ENCODE data around the gene TMEM235. TPM values are rescaled to one million over a fixed set of nuclear protein-coding genes. Genes with fewer than 3 reads are reported as not detected.

TMEM235 gene
- total and polyA plus RNA-seq, 4 donors = 1.2 to 2.3 (median 1.9) TPM

GRCh38 chr17:78235885-78236284 is 4.5 kb downstream of the TMEM235 start:
- DNase-seq (ENCODE audit: low read depth in 4 of 6, low spot score in 6 of 6) = no peak
- Histone ChIP-seq H3K27ac (ENCODE audit: low read depth, low read length) (no peak overlapping the region), H3K36me3 (ENCODE audit: control insufficient read depth, insufficient read depth, low read length) (no peaks in the 10 kb centered on the region), H3K9me3 (ENCODE audit: control insufficient read depth, insufficient read depth, low read length) (no peaks in the 10 kb centered on the region), H3K27me3 (ENCODE audit: control insufficient read depth, insufficient read depth, low read length) (peaks cover 22% of the 10 kb centered on the region), H3K4me3 (ENCODE audit: low read depth, low read length) (no peak overlapping the region), H3K4me1 (ENCODE audit: control insufficient read depth, insufficient read depth, low read length) (peaks cover 31% of the 10 kb centered on the region)
- 86% methylated on average over 8 of the region's 8 CpGs for WGBS (ENCODE audit: insufficient coverage)

GRCh38 chr17:78236362-78237127 is 5.1 kb downstream of the TMEM235 start:
- Histone ChIP-seq H3K9me3 (ENCODE audit: control insufficient read depth, insufficient read depth, low read length) (no peaks in the 10 kb centered on the region), H3K27ac (ENCODE audit: low read depth, low read length) (no peak overlapping the region), H3K36me3 (ENCODE audit: control insufficient read depth, insufficient read depth, low read length) (no peaks in the 10 kb centered on the region), H3K4me1 (ENCODE audit: control insufficient read depth, insufficient read depth, low read length) (peaks cover 26% of the 10 kb centered on the region), H3K27me3 (ENCODE audit: control insufficient read depth, insufficient read depth, low read length) (peaks cover 15% of the 10 kb centered on the region), H3K4me3 (ENCODE audit: low read depth, low read length) (no peak overlapping the region)
- DNase-seq (ENCODE audit: low read depth in 4 of 6, low spot score in 6 of 6) = peak in 1 of 6 donors; percentile 1
- 83% methylated on average over 20 of the region's 20 CpGs for WGBS (ENCODE audit: insufficient coverage)

DNA sequence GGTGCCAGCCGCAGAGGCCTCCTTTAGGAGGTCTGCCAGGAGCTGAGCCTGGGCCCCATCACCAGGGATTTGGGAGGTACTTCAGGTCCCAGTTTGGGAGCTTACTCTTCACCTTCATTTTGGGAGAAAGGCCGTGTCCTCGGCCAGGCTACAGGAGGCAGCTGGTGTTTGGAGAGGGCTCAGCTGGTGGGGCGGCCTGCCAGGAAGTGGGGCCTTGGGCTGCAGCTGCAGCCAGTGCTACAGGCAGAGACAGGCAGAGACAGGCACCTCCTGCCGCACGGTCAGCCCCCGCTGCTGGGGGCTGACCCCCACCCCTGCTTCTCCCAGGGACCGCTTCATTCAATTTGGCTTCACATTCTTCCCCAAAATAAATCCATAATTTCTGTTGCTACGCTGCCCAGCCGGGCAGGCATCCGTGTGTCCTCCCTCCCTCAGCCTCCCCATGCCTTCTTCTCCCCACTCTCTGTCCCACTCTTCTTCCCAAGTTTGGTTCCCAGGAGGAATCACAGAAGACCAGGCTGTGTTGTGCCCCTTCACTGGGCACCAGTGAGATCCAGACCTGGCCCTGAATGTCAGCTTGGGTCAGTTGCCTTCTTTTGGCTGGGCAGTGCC is 6.1 kb downstream of the TMEM235 start:
- peaks cover 7% of the 10 kb centered on the region for H3K27me3 ChIP-seq (ENCODE audit: control insufficient read depth, insufficient read depth, low read length)
- H3K4me1 ChIP-seq (ENCODE audit: control insufficient read depth, insufficient read depth, low read length) = peaks cover 23% of the 10 kb centered on the region
- no peaks in the 10 kb centered on the region for H3K9me3 ChIP-seq (ENCODE audit: control insufficient read depth, insufficient read depth, low read length)
- H3K36me3 ChIP-seq (ENCODE audit: control insufficient read depth, insufficient read depth, low read length) = no peaks in the 10 kb centered on the region
- H3K27ac ChIP-seq (ENCODE audit: low read depth, low read length) = peak overlapping the region; percentile 52
- DNase-seq (ENCODE audit: low read depth in 4 of 6, low spot score in 6 of 6) = peak in 2 of 6 donors; percentile 31 to 64
- H3K4me3 ChIP-seq (ENCODE audit: low read depth, low read length) = no peak overlapping the region
- WGBS (ENCODE audit: insufficient coverage) = 53% methylated on average over 11 of the region's 11 CpGs

DNA sequence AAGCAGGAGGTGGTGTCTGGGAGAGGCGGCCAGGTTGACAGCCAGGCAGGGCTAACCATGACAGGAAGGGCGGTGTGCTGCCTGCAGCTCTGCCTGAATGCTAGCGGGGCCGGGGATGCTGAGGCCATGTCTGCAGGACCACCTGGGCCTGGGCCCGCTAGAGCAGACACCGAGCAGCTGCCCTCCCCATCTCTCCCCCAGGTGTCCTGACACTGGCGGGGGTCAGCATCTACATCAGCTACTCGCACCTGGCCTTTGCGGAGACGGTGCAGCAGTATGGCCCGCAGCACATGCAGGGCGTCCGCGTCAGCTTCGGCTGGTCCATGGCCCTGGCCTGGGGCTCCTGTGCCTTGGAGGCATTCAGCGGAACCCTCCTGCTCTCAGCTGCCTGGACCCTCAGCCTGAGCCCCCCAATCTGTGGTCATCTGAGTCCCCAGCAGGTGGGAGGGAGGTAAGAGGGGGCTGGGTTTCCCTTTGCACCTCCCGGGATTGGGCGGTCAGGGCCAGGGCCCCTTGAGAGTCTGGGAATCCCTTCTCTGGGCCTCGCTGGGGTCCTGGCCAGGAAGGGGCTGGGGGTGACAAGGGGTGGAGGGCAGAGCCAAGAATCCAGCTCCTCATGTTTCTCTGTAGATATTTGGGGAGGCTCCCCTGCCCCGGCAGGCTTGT is 7.5 kb downstream of the TMEM235 start:
- WGBS (ENCODE audit: insufficient coverage) = 81% methylated on average over 19 of the region's 20 CpGs
- no peak overlapping the region for H3K27ac ChIP-seq (ENCODE audit: low read depth, low read length)
- no peaks in the 10 kb centered on the region for H3K9me3 ChIP-seq (ENCODE audit: control insufficient read depth, insufficient read depth, low read length)
- H3K27me3 ChIP-seq (ENCODE audit: control insufficient read depth, insufficient read depth, low read length) = no peaks in the 10 kb centered on the region
- no peak overlapping the region for H3K4me3 ChIP-seq (ENCODE audit: low read depth, low read length)
- H3K36me3 ChIP-seq (ENCODE audit: control insufficient read depth, insufficient read depth, low read length) = no peaks in the 10 kb centered on the region
- peaks cover 23% of the 10 kb centered on the region for H3K4me1 ChIP-seq (ENCODE audit: control insufficient read depth, insufficient read depth, low read length)
- peak in 1 of 6 donors; percentile 0 for DNase-seq (ENCODE audit: low read depth in 4 of 6, low spot score in 6 of 6)

GRCh38 chr17:78239489-78239931 is 8.1 kb downstream of the TMEM235 start:
- Histone ChIP-seq H3K27ac (ENCODE audit: low read depth, low read length) (no peak overlapping the region), H3K4me3 (ENCODE audit: low read depth, low read length) (no peak overlapping the region), H3K27me3 (ENCODE audit: control insufficient read depth, insufficient read depth, low read length) (no peaks in the 10 kb centered on the region), H3K4me1 (ENCODE audit: control insufficient read depth, insufficient read depth, low read length) (peaks cover 23% of the 10 kb centered on the region), H3K9me3 (ENCODE audit: control insufficient read depth, insufficient read depth, low read length) (no peaks in the 10 kb centered on the region), H3K36me3 (ENCODE audit: control insufficient read depth, insufficient read depth, low read length) (no peaks in the 10 kb centered on the region)
- peak in 1 of 6 donors; percentile 0 for DNase-seq (ENCODE audit: low read depth in 4 of 6, low spot score in 6 of 6)
- whole genome bisulfite sequencing (ENCODE audit: insufficient coverage) = 97% methylated on average over 6 of the region's 9 CpGs

GRCh38 chr17:78240012-78240655 is 8.7 kb downstream of the TMEM235 start:
- 91% methylated on average over 8 of the region's 12 CpGs for WGBS (ENCODE audit: insufficient coverage)
- H3K27me3 ChIP-seq (ENCODE audit: control insufficient read depth, insufficient read depth, low read length) = no peaks in the 10 kb centered on the region
- no peak overlapping the region for H3K27ac ChIP-seq (ENCODE audit: low read depth, low read length)
- no peak overlapping the region for H3K4me3 ChIP-seq (ENCODE audit: low read depth, low read length)
- H3K9me3 ChIP-seq (ENCODE audit: control insufficient read depth, insufficient read depth, low read length) = no peaks in the 10 kb centered on the region
- no peaks in the 10 kb centered on the region for H3K36me3 ChIP-seq (ENCODE audit: control insufficient read depth, insufficient read depth, low read length)
- H3K4me1 ChIP-seq (ENCODE audit: control insufficient read depth, insufficient read depth, low read length) = peaks cover 23% of the 10 kb centered on the region
- no peak for DNase-seq (ENCODE audit: low read depth in 4 of 6, low spot score in 6 of 6)

DNA sequence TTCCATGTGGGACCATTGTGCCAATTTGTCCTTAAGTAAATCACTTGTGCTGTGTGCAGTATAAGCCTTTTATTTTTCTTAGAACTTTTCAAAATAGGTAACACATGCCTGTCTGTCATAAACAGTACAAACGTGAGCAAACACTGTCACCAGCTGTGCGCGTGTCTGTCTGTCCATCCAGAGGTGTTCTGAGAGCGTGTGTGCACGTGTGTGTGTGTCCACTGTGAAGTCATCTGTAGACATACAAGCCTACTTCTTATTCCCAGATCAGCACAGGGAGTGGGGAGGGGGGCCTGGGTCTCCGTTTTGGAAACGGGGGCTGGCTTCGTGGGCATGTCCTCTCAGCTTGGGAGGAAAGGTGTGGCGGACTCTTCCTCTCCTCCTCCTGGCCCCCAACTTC is 9.4 kb downstream of the TMEM235 start:
- 100% methylated on average over 3 of the region's 9 CpGs for WGBS (ENCODE audit: insufficient coverage)
- Histone ChIP-seq H3K4me3 (ENCODE audit: low read depth, low read length) (no peak overlapping the region), H3K27ac (ENCODE audit: low read depth, low read length) (no peak overlapping the region), H3K4me1 (ENCODE audit: control insufficient read depth, insufficient read depth, low read length) (peaks cover 23% of the 10 kb centered on the region), H3K9me3 (ENCODE audit: control insufficient read depth, insufficient read depth, low read length) (peaks cover 2% of the 10 kb centered on the region), H3K36me3 (ENCODE audit: control insufficient read depth, insufficient read depth, low read length) (no peaks in the 10 kb centered on the region), H3K27me3 (ENCODE audit: control insufficient read depth, insufficient read depth, low read length) (no peaks in the 10 kb centered on the region)
- no peak for DNase-seq (ENCODE audit: low read depth in 4 of 6, low spot score in 6 of 6)

GRCh38 chr17:78241277-78242023 is 10.0 kb downstream of the TMEM235 start:
- WGBS (ENCODE audit: insufficient coverage) = 82% methylated on average over 10 of the region's 13 CpGs
- Histone ChIP-seq H3K36me3 (ENCODE audit: control insufficient read depth, insufficient read depth, low read length) (no peaks in the 10 kb centered on the region), H3K4me1 (ENCODE audit: control insufficient read depth, insufficient read depth, low read length) (peaks cover 23% of the 10 kb centered on the region), H3K27ac (ENCODE audit: low read depth, low read length) (no peak overlapping the region), H3K27me3 (ENCODE audit: control insufficient read depth, insufficient read depth, low read length) (no peaks in the 10 kb centered on the region), H3K4me3 (ENCODE audit: low read depth, low read length) (no peak overlapping the region), H3K9me3 (ENCODE audit: control insufficient read depth, insufficient read depth, low read length) (peaks cover 2% of the 10 kb centered on the region)
- DNase-seq (ENCODE audit: low read depth in 4 of 6, low spot score in 6 of 6) = peak in 1 of 6 donors; percentile 66

Data from spinal cord (tissue), 10 donors.